IMR-90 (cell line): ENCODE results near the gene ATP6V1F. TPM values are rescaled to one million over a fixed set of nuclear protein-coding genes. Genes with fewer than 3 reads are reported as not detected.

Source experiments
- ATAC-seq: fragments of 200-7000 bp; cut with Tn5 transposase; 2 replicates; pipeline ENCODE4 v1.9.1; 2020; ENCODE audit warnings: low read depth, mild to moderate bottlenecking, moderate library complexity
- BruUV-seq: library from RNA; stranded (reverse); fragments of 400-500 nt; replicated peaks from 2 replicates; lab custom pipeline; 2021; lab: Mats Ljungman, UMichigan
- CTCF ChIA-PET: fragments of 300-600 bp; formaldehyde crosslinking; extraction: SDS; loops from one replicate; lab custom pipeline; 2021; ENCODE audit warnings: antibody characterized with exemption; lab: Yijun Ruan, JAX
- POLR2A ChIA-PET: fragments of 300-600 bp; sonication (Branson Sonifier 250); formaldehyde crosslinking; loops from one replicate; lab custom pipeline; 2022; ENCODE audit warnings: antibody characterized with exemption; ENCODE audit not compliant: unreplicated experiment; lab: Charles Lee
- DNase-seq: peaks from one replicate; pipeline ENCODE4 v3.0.0; 2013
- H2AFZ ChIP-seq: replicated peaks from 2 replicates; pipeline ENCODE3; 2013; ENCODE audit warnings: low read length, mild to moderate bottlenecking; ENCODE audit not compliant: poor library complexity
- H2AK5ac ChIP-seq: 2 replicates; pipeline ENCODE4 v1.6.1; 2013; ENCODE audit warnings: low read depth, low read length, inconsistent platforms
- H2AK9ac ChIP-seq: replicated peaks from 2 replicates; pipeline ENCODE3; 2013; ENCODE audit warnings: mild to moderate bottlenecking, low read depth, low read length, moderate library complexity; ENCODE audit not compliant: poor library complexity
- H2BK120ac ChIP-seq: 2 replicates; pipeline ENCODE4 v1.6.1; 2013; ENCODE audit warnings: low read depth, low read length, inconsistent platforms
- H2BK15ac ChIP-seq: 3 replicates; pipeline ENCODE4 v1.6.1; 2013; ENCODE audit warnings: low read depth, low read length, inconsistent platforms
- H2BK20ac ChIP-seq: 2 replicates; pipeline ENCODE4 v1.6.1; 2013; ENCODE audit warnings: low read depth, mild to moderate bottlenecking, inconsistent platforms, low read length, moderate library complexity
- H2BK5ac ChIP-seq: 2 replicates; pipeline ENCODE4 v1.6.1; 2013; ENCODE audit warnings: mild to moderate bottlenecking, low read depth, low read length, inconsistent platforms; ENCODE audit not compliant: poor library complexity, severe bottlenecking
- H3K14ac ChIP-seq: replicated peaks from 2 replicates; pipeline ENCODE4 v1.6.1; 2013; ENCODE audit warnings: low read depth, low read length, inconsistent platforms
- H3K18ac ChIP-seq: 2 replicates; pipeline ENCODE4 v1.6.1; 2013; ENCODE audit warnings: low read depth, low read length, control low read depth
- H3K23ac ChIP-seq: 2 replicates; pipeline ENCODE4 v1.6.1; 2013; ENCODE audit warnings: low read depth, low read length, inconsistent platforms
- H3K27ac ChIP-seq: 2 replicates; pipeline ENCODE4 v1.5.1; 2013; ENCODE audit warnings: mild to moderate bottlenecking, control low read depth, low read length; ENCODE audit not compliant: insufficient read depth
- H3K27me3 ChIP-seq: 2 replicates; pipeline ENCODE4 v1.6.1; 2013; ENCODE audit warnings: low read length; ENCODE audit not compliant: control insufficient read depth, insufficient read depth
- H3K36me3 ChIP-seq: 2 replicates; pipeline ENCODE4 v1.6.1; 2013; ENCODE audit warnings: low read length, mixed read lengths; ENCODE audit not compliant: control insufficient read depth, insufficient read depth
- H3K4ac ChIP-seq: 2 replicates; pipeline ENCODE4 v1.6.1; 2013; ENCODE audit warnings: low read depth, low read length, inconsistent platforms
- H3K4me1 ChIP-seq: 2 replicates; pipeline ENCODE4 v1.6.1; 2013; ENCODE audit warnings: low read length, mixed read lengths; ENCODE audit not compliant: control insufficient read depth, insufficient read depth
- H3K4me2 ChIP-seq: 2 replicates; pipeline ENCODE4 v1.6.1; 2013; ENCODE audit warnings: low read depth, mild to moderate bottlenecking, control low read depth, low read length, moderate library complexity
- H3K4me3 ChIP-seq: 2 replicates; pipeline ENCODE4 v1.5.1; 2013; ENCODE audit warnings: low read depth, mild to moderate bottlenecking, control low read depth, low read length, moderate library complexity; ENCODE audit not compliant: insufficient read depth
- H3K56ac ChIP-seq: 2 replicates; pipeline ENCODE4 v1.6.1; 2013; ENCODE audit warnings: low read length, inconsistent platforms; ENCODE audit not compliant: insufficient read depth; ENCODE audit errors: extremely low read depth
- H3K79me1 ChIP-seq, 2 experiments: 2 replicates each; pipeline ENCODE4 v1.6.1; 2013; ENCODE audit warnings: low read length in 2 of 2, inconsistent platforms in 1 of 2, low read depth in 1 of 2
- H3K9ac ChIP-seq: 2 replicates; pipeline ENCODE4 v1.6.1; 2013; ENCODE audit warnings: low read depth, low read length, control low read depth
- H3K9me1 ChIP-seq: 2 replicates; pipeline ENCODE4 v1.6.1; 2013; ENCODE audit warnings: low read length, inconsistent platforms; ENCODE audit not compliant: insufficient read depth
- H3K9me3 ChIP-seq: 2 replicates; pipeline ENCODE4 v1.6.1; 2013; ENCODE audit warnings: low read length; ENCODE audit not compliant: control insufficient read depth, insufficient read depth
- H4K20me1 ChIP-seq: 2 replicates; pipeline ENCODE4 v1.6.1; 2013; ENCODE audit warnings: low read length, inconsistent platforms; ENCODE audit not compliant: insufficient read depth
- H4K5ac ChIP-seq: 2 replicates; pipeline ENCODE4 v1.6.1; 2013; ENCODE audit warnings: mild to moderate bottlenecking, low read depth, low read length, control low read depth
- H4K8ac ChIP-seq, 2 experiments: 2 replicates each; pipeline ENCODE4 v1.6.1; 2013; ENCODE audit warnings: low read depth in 2 of 2, low read length in 2 of 2, control low read depth in 1 of 2, inconsistent platforms in 1 of 2
- H4K91ac ChIP-seq: 2 replicates; pipeline ENCODE4 v1.6.1; 2013; ENCODE audit warnings: low read depth, low read length, inconsistent platforms; ENCODE audit not compliant: insufficient read depth
- CEBPB ChIP-seq: IDR thresholded peaks from 2 replicates; pipeline ENCODE4 v1.6.1; 2012; ENCODE audit warnings: low read depth, low read length, improper control_type of control experiment
- CHD1 ChIP-seq: IDR thresholded peaks from 2 replicates; pipeline ENCODE4 v1.6.1; 2012; ENCODE audit warnings: low read depth, low read length, improper control_type of control experiment
- CTCF ChIP-seq: conservative IDR thresholded peaks from 2 replicates; pipeline ENCODE4 v1.5.1; 2012; ENCODE audit warnings: mild to moderate bottlenecking, low read depth, low read length, improper control_type of control experiment
- FOS ChIP-seq: fragments of 150-350 bp; IDR thresholded peaks from 2 replicates; pipeline ENCODE4 v1.6.1; 2016; ENCODE audit warnings: low read depth, low read length
- MAZ ChIP-seq: IDR thresholded peaks from 2 replicates; pipeline ENCODE4 v1.6.1; 2012; ENCODE audit warnings: low read depth, mild to moderate bottlenecking, low read length, improper control_type of control experiment, moderate library complexity, borderline replicate concordance
- MXI1 ChIP-seq: IDR thresholded peaks from 2 replicates; pipeline ENCODE4 v1.6.1; 2012; ENCODE audit warnings: low read depth, mild to moderate bottlenecking, low read length, moderate library complexity, borderline replicate concordance
- POLR2A ChIP-seq: IDR thresholded peaks from 2 replicates; pipeline ENCODE4 v1.6.1; 2012; ENCODE audit warnings: mild to moderate bottlenecking, low read depth, low read length
- RAD21 ChIP-seq: IDR thresholded peaks from 2 replicates; pipeline ENCODE4 v1.6.1; 2012; ENCODE audit warnings: low read length, improper control_type of control experiment
- RCOR1 ChIP-seq: IDR thresholded peaks from 2 replicates; pipeline ENCODE4 v1.6.1; 2012; ENCODE audit warnings: mild to moderate bottlenecking, low read length, improper control_type of control experiment; ENCODE audit not compliant: insufficient replicate concordance
- SMC3 ChIP-seq: fragments of 150-350 bp; IDR thresholded peaks from 2 replicates; pipeline ENCODE4 v1.6.1; 2016; ENCODE audit warnings: low read depth, mild to moderate bottlenecking, antibody characterized with exemption, low read length, moderate library complexity
- USF2 ChIP-seq: fragments of 150-350 bp; IDR thresholded peaks from 2 replicates; pipeline ENCODE4 v1.6.1; 2017; ENCODE audit warnings: mild to moderate bottlenecking, antibody characterized with exemption, low read length, low read depth
- WGBS, 2 experiments: methylation state at CpG; one replicate each; pipeline versions ENCODE4 v1.1.5 to v1.1.7; 2013; ENCODE audit warnings: missing lambda C conversion rate in 2 of 2; ENCODE audit not compliant: insufficient read length in 1 of 2; ENCODE audit errors: extremely low coverage in 2 of 2; 5-methylcytosine and 5-hydroxymethylcytosine counted together
- dilution Hi-C: fragments of 300-500 bp; cut with HindIII; formaldehyde crosslinking; loops from one replicate; pipeline ENCODE4 v1.14.3; 2018; ENCODE audit warnings: low sequenced_read_pairs; ENCODE audit not compliant: unreplicated experiment
- in situ Hi-C: fragments of 300-500 bp; cut with MboI; formaldehyde crosslinking; loops from 3 replicates; pipeline ENCODE4 v1.14.3; 2019; ENCODE audit warnings: low sequenced_read_pairs, inconsistent platforms, mixed read lengths
- intact Hi-C: fragments of 100-400 bp; cut with micrococcal nuclease; formaldehyde crosslinking; loops from 2 replicates; pipeline ENCODE4 v1.10.0; 2022
- polyA plus RNA-seq, 3 experiments: library from polyadenylated mRNA; depleted of rRNA; stranded (reverse); fragments of >200 nt; gene quantifications; 2 replicates each; pipeline ENCODE4 v1.2.3, GENCODE V29; 2012; ENCODE audit warnings: low replicate concordance in 1 of 3
- total RNA-seq: library from RNA; depleted of rRNA; stranded (reverse); fragments of >200 nt; gene quantifications from 2 replicates; pipeline ENCODE4 v1.2.3, GENCODE V29; 2012
- TF ChIP-seq, protein P1 (sequence below): fragments of 150-350 bp; IDR thresholded peaks from 2 replicates; pipeline ENCODE4 v1.6.1; 2016; ENCODE audit warnings: low read depth, mild to moderate bottlenecking, low read length, moderate library complexity, borderline replicate concordance

Gene ATP6V1F
- total and polyA plus RNA-seq, 2 of the 4 experiments (the other 2 are of a cell fraction): 104 to 321 TPM

GRCh38 chr7:128884561-128885369, 22.1 kb downstream of the ATP6V1F start:
- Histone ChIP-seq H4K91ac (no peak overlapping the region), H3K36me3 (no peaks in the 10 kb centered on the region), H3K4me1 (no peaks in the 10 kb centered on the region), H3K4me2 (no peak overlapping the region), H3K27ac (no peak overlapping the region), H3K9me1 (no peaks in the 10 kb centered on the region), H2AK5ac (no peak overlapping the region), H2BK120ac (no peak overlapping the region), H3K23ac (no peak overlapping the region), H3K56ac (no peak overlapping the region), H4K20me1 (peaks cover 4% of the 10 kb centered on the region; the same call in 1 of the 2 replicates), H4K8ac (no peak overlapping the region), H2BK5ac (no peak overlapping the region), H3K9me3 (no peaks in the 10 kb centered on the region), H3K4me3 (no peak overlapping the region), H3K9ac (no peak overlapping the region), H2BK20ac (no peak overlapping the region), H2AK9ac (no peak overlapping the region), H3K18ac (no peak overlapping the region), H3K4ac (no peak overlapping the region), H3K27me3 (peaks cover 12% of the 10 kb centered on the region), H3K14ac (no peak overlapping the region), H3K79me1 (no peaks in the 10 kb centered on the region), H2AFZ (no peak overlapping the region), H4K5ac (no peak overlapping the region), H2BK15ac (no peak overlapping the region)
- dilution Hi-C loops (no loop called here), in situ Hi-C loops (loop anchor here (5.0 to 25.0 kb wide), 2 partner anchors 277 to 422 kb away; partner anchors contain the start of gene HILPDA), intact Hi-C loops (loop anchor here (5.0 kb wide), 3 partner anchors 272 to 457 kb away; partner anchors contain the start of gene METTL2B)
- CTCF ChIA-PET: no interaction called here
- no peak for DNase-seq
- ATAC-seq: no peak
- no TSS peak for BruUV-seq
- WGBS, 2 experiments: 73% methylated on average over 12 of the region's 26 CpGs; no CpG with 5 or more reads in 1 of the 2 experiments
- POLR2A ChIA-PET: no interaction called here
- no peak for TF ChIP-seq RAD21
- TF ChIP-seq, protein P1, sequence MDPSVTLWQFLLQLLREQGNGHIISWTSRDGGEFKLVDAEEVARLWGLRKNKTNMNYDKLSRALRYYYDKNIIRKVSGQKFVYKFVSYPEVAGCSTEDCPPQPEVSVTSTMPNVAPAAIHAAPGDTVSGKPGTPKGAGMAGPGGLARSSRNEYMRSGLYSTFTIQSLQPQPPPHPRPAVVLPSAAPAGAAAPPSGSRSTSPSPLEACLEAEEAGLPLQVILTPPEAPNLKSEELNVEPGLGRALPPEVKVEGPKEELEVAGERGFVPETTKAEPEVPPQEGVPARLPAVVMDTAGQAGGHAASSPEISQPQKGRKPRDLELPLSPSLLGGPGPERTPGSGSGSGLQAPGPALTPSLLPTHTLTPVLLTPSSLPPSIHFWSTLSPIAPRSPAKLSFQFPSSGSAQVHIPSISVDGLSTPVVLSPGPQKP: no peak
- TF ChIP-seq USF2: no peak
- no peak for TF ChIP-seq CTCF
- TF ChIP-seq MAZ: no peak
- TF ChIP-seq CEBPB: no peak
- no peak for TF ChIP-seq CHD1
- no peak for TF ChIP-seq SMC3
- TF ChIP-seq RCOR1: no peak
- no peak for TF ChIP-seq POLR2A
- TF ChIP-seq FOS: no peak
- TF ChIP-seq MXI1: no peak
